NCI-H345 treated with DMSO at 0.1 percent for 48 hours (cell line): Measurements from ENCODE around the gene ALG5.

Experiments
- DNase-seq: peaks from one replicate; lab custom pipeline; 2025; ENCODE audit not compliant: unreplicated experiment; lab: John Stamatoyannopoulos, UW

Gene ALG5

DNA sequence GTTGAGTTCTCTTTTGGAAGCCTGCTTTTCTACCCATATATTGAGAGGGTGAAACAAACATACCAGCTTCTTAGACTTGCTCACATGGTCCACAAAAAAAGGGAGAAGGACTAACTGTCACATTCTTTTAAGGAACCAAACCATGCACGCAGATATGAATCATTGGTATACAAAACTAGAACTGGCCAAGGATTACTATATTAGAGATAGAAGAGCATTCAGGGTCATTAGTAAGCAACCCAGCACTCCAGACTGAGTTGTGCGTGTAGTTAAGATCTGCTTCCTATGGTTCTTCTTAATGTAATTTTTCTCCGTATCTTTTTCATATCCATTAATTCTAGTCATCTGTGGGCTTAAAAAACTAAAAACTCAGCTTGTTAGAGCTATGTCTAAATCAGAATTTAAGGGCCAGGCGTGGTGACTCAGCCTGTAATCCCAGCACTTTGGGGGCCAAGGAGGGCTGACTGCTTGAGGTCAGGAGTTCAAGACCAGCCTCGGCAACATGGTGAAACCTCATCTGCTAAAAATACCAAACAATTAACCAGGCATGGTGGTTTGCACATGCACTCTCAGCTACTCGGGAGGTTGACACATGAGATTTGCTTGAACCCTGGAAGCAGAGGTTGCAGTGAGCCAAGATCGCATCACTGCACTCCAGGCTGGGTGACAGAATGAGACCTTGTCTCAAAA lies 19.6 kb downstream of the ALG5 start:
- DNase-seq: no peak

DNA sequence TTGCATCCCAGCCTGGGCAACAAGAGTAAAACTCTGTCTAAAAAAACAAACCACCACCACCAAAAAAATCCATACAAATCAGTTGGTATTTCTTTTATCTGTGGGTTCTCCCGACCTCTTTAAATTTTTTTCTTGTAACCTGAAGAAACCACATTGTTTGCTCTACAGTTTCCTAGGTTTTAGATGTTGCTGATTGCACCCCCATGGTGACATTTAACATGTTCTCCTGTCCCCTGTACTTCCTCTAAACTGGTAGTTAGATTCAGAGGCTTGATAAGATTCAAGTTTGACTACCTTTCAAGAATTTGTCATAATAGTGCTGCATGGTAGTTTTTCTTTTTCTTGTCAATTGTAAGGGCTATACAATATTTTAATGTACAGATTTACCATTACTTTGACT lies 24.0 kb downstream of the ALG5 start:
- DNase-seq: no peak

- no peak for DNase-seq
Observed at GRCh38 chr13:36973621-36974295, 25.4 kb downstream of the ALG5 start.

GRCh38 chr13:36973009-36973408 lies 26.1 kb downstream of the ALG5 start:
- DNase-seq: no peak

GRCh38 chr13:36966404-36966803 lies 32.7 kb downstream of the ALG5 start:
- no peak for DNase-seq

DNA sequence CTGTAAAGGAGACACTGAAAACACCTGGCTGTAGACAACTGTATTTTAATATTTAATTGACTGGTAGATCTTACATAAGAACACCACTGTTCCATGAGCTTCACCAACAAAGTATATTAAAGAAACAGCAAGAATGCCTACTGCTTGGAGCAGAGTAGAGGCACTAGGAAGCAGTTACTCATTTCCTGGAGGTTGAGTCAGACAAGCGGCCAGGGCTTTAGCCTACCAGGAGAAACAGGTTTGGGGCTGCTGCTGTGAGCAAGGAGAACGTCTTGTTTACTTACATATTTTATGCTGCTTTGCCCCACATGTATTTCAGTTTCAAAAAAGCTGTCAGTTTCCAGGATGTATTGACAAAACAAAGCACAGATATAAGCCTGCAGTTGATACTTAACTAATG lies 33.4 kb downstream of the ALG5 start:
- no peak for DNase-seq

- no peak for DNase-seq
Observed at GRCh38 chr13:36959456-36960116, 39.6 kb downstream of the ALG5 start.

GRCh38 chr13:36954542-36954941 lies 44.6 kb downstream of the ALG5 start:
- no peak for DNase-seq

DNA sequence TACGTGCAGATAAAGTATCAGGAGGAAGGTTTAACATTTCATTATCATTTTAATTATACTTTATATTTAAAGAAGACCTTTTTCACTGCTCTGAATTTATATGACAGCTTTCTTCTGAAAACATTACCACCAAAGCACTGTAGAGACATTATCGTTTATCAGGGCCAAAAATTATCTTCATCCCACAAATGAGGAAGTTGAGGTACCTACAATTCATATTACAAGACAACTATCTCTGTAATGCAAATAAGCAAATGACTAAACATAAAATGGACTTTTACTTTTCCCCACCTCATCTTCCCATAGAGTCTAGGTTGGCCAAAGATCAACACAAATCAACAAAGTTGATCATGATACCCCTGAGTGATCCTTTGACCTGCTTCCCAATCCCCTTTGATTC lies 48.2 kb downstream of the ALG5 start:
- no peak for DNase-seq

DNA sequence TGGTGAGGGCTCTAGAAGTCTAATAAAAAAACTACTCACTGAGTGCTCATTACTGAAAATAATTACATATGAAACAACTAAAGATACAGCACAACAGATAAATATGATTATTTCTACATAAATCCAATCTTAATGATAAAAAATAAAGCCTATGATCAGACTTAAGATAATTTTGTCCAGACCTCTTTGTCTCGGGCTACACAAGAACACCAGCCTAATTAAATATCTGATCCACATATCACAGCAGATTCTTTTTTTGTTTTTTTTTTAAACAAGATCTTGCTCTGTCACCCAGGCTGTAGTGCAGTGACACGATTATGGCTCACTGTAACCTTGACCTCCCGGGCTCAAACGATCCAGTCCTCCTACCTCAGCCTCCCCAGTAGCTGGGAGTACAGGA lies 48.8 kb downstream of the ALG5 start:
- no peak for DNase-seq

DNA sequence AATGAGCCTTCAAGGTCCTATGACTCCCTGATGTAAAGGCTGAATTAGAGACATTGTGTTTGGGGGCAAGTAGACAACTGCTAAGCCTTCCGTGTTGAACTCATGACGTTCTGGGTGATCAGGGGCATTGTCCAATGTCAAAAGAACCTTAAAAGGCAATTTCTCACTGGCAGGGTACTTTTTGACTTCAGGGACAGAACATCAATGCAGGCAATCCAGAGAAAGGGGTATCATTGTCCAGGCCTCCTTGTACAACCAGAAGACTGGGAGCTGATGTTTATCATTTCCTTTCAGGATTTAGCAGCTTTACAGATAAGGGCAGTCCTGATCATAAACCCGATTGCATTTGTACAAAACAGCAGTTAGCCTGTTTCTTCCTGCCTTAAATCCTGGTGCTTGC lies 54.1 kb downstream of the ALG5 start:
- no peak for DNase-seq

GRCh38 chr13:36925603-36926002 lies 73.5 kb downstream of the ALG5 start:
- no peak for DNase-seq

DNA sequence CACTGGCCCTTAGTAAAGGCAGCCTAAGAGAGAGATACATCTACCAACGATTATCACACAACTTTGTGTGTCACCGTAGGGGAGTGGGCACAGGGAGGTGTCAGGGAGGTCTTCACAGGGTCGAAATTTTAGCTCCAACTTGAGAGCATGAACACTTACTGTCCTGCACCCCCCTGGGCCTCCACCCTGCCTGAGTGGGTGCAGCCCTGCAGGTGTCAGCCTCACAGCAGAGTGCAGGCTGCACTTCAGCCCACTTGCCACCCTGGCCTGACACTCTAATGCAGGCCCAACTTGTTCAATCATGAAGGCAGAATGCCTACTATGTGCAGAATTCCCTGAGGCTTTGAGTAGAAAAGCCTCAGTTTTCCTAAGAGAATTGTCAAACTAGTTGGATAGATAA lies 75.1 kb downstream of the ALG5 start:
- no peak for DNase-seq

- DNase-seq: no peak
Observed at GRCh38 chr13:36921631-36922301, 77.4 kb downstream of the ALG5 start.

GRCh38 chr13:36920616-36921185 lies 78.4 kb downstream of the ALG5 start:
- DNase-seq: no peak

- no peak for DNase-seq
Observed at GRCh38 chr13:36919833-36920615, 79.1 kb downstream of the ALG5 start, which contains the start of gene SMAD9. TSS of gene SMAD9 (minus strand) at chr13:36920238. CDS start at chr13:36879689, 40,549 bp downstream.

DNA sequence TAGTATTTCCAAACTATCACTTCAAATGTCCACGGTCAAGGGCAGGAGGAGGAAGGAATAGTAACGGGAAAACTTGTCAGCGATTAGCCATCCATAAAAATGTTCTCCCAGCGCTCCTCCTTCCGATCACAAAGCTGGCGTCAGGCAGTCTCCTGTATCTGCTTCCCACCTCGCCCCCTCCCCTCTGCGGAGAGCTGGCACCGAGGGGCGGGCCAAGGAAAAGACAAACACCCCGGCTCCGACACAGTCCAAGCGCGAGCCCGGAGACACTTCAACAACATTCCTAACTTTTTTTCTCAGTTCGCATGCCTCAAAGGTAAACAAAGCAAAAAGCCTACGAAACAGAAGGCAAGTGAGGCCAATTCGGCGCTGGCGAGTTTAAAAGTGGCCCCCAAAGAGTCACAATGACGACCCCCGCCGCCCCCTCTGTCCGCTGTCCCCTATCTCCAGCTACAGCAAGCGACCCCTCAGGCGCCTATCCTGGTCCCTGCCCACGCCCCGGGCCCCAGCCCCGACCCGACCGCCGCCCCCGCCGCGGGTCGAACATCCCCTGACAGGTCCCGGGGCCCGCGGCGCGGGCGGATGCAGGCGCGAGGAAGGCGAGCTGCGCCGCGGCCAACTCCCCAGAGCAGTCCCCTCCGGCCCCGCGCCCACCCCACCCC lies 79.8 kb downstream of the ALG5 start:
- DNase-seq: no peak

DNA sequence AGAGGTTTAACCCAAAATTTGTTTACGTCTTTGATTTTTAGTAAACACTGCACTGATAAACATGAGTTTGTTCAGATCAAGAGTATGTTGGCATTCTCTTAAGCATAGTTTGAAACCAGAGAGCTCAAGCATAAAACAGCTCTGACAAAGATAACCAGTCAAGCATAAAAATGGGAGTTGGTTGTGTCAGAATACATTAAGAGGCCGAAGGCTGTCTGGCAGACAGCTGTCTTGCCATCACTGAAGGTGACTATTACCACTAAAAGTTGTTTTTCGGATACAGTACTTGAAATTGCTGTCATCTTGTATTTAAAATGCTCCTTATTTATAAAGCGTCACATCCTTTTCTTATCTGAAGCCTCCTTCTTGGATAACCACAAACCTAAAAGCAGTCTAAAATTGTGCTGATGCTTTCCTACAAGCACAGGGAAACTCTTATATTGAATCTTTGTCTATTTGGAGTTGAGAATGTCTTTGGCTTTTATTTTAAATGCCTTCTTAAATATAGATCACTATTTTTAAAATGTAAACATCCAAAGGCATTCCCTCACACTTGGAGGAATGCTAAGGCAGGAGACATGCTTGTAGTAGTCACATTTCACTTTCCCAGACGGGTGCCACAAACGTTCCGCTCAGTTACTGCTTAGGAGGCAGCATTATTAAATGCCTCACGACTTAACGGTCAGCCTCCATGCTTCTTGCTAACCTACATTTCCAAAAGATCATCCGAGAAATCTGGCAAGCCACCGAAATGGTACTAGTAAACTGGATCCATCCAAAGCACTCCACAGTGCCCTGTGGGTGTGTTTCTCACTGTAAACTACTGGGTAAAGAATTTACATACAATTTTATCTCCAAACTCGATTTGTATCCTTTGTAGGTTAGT lies 80.7 kb downstream of the ALG5 start:
- peak; percentile 33 for DNase-seq

GRCh38 chr13:36917311-36917710 lies 81.8 kb downstream of the ALG5 start:
- no peak for DNase-seq
